ENCODE measurements around the gene CACNA1A. TPM values are rescaled to one million over a fixed set of nuclear protein-coding genes. Genes with fewer than 3 reads are reported as not detected.

The CACNA1A gene
- total and polyA plus RNA-seq, 2 of the 4 experiments (the other 2 are of a cell fraction) = 5.9 to 15.0 TPM

DNA sequence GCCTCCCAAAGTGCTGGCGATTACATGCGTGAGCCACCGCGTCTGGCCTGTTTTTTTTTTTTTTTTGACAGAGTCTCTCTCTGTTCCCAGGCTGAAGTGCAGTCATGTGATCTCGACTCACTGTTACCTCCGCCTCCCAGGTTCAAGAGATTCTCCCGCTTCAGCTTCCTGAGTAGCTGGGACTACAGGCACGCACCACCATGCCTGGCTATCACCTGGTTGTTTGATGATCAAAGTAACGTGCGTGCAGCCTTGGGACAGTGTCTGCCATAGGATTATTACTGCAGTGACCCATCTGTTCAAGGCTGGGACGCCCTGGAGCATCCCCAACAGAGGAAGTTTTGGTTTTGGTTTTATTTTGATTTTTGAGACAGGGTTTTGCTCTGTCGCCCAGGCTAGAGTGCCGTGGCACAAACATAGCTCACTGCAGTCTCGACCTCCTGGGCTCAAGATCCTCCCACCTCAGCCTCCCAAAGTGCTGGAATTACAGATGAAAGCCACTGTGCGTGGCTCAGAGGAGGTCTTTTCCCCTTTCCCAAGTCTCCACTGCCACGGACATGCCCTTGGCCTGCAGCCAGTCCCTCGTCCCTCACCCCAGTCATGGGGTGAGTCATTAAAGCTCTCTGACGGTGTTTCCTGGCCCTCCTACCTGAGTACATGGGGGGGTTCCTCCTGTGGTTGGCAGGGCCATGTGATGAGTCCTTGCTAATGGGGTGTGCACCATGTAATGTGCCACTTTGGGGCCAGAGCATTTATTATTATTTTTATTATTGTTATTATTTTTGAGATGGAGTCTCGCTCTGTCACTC is 290.5 kb downstream of the CACNA1A start:
- Histone ChIP-seq H3K56ac (ENCODE audit: extremely low read depth, insufficient read depth, low read length) (no peak overlapping the region), H2AFZ (replicated peaks; ENCODE audit: low read length, poor library complexity) (peak overlapping the region; percentile 58), H2BK20ac (ENCODE audit: low read depth, low read length) (no peak overlapping the region), H3K27ac (ENCODE audit: insufficient read depth, low read length) (no peak overlapping the region), H3K4me1 (ENCODE audit: control insufficient read depth, insufficient read depth, low read length) (no peaks in the 10 kb centered on the region), H3K27me3 (ENCODE audit: control insufficient read depth, insufficient read depth, low read length) (no peaks in the 10 kb centered on the region; the same call in 1 of the 2 replicates), H4K91ac (ENCODE audit: insufficient read depth, low read depth, low read length) (no peak overlapping the region), H3K4ac (ENCODE audit: low read depth, low read length) (no peak overlapping the region), H3K9me1 (ENCODE audit: insufficient read depth, low read length) (no peaks in the 10 kb centered on the region), H4K20me1 (ENCODE audit: insufficient read depth, low read length) (no peaks in the 10 kb centered on the region), H2BK15ac (ENCODE audit: low read depth, low read length) (no peak overlapping the region), H3K23ac (ENCODE audit: low read depth, low read length) (no peak overlapping the region), H2BK5ac (ENCODE audit: low read depth, low read length, poor library complexity, severe bottlenecking) (no peak overlapping the region), H3K9ac (ENCODE audit: low read depth, low read length) (no peak overlapping the region), H3K79me1 (ENCODE audit: low read depth in 1 of 2, low read length in 2 of 2) (no peaks in the 10 kb centered on the region), H3K14ac (replicated peaks; ENCODE audit: low read depth, low read length) (no peak overlapping the region), H2AK5ac (ENCODE audit: low read depth, low read length) (no peak overlapping the region), H4K5ac (ENCODE audit: low read depth, low read length) (no peak overlapping the region), H3K4me2 (ENCODE audit: low read depth, low read length) (no peak overlapping the region), H3K9me3 (ENCODE audit: control insufficient read depth, insufficient read depth, low read length) (peaks cover 3% of the 10 kb centered on the region), H4K8ac (ENCODE audit: low read depth in 2 of 2, low read length in 2 of 2) (no peak overlapping the region), H2BK120ac (ENCODE audit: low read depth, low read length) (no peak overlapping the region), H2AK9ac (replicated peaks; ENCODE audit: low read depth, low read length, poor library complexity) (no peak overlapping the region), H3K18ac (ENCODE audit: low read depth, low read length) (no peak overlapping the region), H3K36me3 (ENCODE audit: control insufficient read depth, insufficient read depth, low read length) (peaks cover 2% of the 10 kb centered on the region; the same call in 1 of the 2 replicates), H3K4me3 (ENCODE audit: insufficient read depth, low read depth, low read length) (no peak overlapping the region)
- DNase-seq = no peak
- no peak for ATAC-seq (ENCODE audit: low read depth)
- 75% methylated on average over 9 of the region's 19 CpGs; no CpG with 5 or more reads in 1 of the 2 experiments for WGBS, 2 experiments (ENCODE audit: extremely low coverage in 2 of 2, insufficient read length in 1 of 2)
- POLR2A ChIA-PET (ENCODE audit: unreplicated experiment) = no interaction called here
- dilution Hi-C loops (cut with HindIII; ENCODE audit: low sequenced_read_pairs, unreplicated experiment) (no loop called here), intact Hi-C loops (cut with micrococcal nuclease) (no loop called here), in situ Hi-C loops (cut with MboI; ENCODE audit: low sequenced_read_pairs) (no loop called here)
- TF ChIP-seq BHLHE40 (IDR thresholded peaks at IDR 0.05; ENCODE audit: low read depth, low read length) (no peak), RAD21 (IDR thresholded peaks at IDR 0.05; ENCODE audit: low read length) (no peak), RCOR1 (IDR thresholded peaks at IDR 0.05; ENCODE audit: insufficient replicate concordance, low read length) (no peak), SMC3 (IDR thresholded peaks at IDR 0.05; ENCODE audit: low read depth, low read length) (no peak)
- CTCF ChIA-PET = no interaction called here
- BruUV-seq (replicated peaks) = no TSS peak

Data from IMR-90 (cell line).